ENCODE measurements around the gene SCN3A.

SCN3A gene

DNA sequence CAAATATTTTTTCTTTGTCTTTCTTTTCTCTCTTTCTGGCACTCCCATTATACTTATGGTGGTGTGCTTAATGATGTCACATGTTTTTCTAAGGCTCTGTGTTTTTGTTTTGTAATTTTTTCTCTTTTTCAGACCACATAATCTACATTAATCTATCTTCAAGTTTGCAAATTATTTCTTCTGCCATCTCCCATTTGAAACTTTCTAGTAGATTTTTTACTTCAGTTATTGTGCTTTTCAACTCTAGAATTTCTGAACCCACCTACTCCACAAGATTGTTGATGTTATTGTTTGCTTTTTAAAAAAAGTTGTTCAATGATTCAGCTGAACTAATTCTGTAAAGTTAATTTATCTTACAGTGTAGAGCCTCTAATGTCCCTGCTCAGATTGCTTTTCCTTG lies 121.4 kb downstream of the SCN3A start:
- H3K9ac ChIP-seq: no peak overlapping the region
- H3K36me3 ChIP-seq (ENCODE audit: control insufficient read depth, insufficient read depth, low read length): no peaks in the 10 kb centered on the region
- no peak overlapping the region for H3K27ac ChIP-seq
- no peak overlapping the region for H3K4me2 ChIP-seq (ENCODE audit: low read length)
- H2AFZ ChIP-seq: no peak overlapping the region
- no peaks in the 10 kb centered on the region for H3K9me3 ChIP-seq (ENCODE audit: control insufficient read depth, low read length)
- H3K27me3 ChIP-seq (ENCODE audit: control insufficient read depth, insufficient read depth, low read length): no peaks in the 10 kb centered on the region
- no peak overlapping the region for H3K4me3 ChIP-seq (ENCODE audit: low read depth, low read length)
- H3K79me2 ChIP-seq: no peaks in the 10 kb centered on the region
- TF ChIP-seq, protein P1, sequence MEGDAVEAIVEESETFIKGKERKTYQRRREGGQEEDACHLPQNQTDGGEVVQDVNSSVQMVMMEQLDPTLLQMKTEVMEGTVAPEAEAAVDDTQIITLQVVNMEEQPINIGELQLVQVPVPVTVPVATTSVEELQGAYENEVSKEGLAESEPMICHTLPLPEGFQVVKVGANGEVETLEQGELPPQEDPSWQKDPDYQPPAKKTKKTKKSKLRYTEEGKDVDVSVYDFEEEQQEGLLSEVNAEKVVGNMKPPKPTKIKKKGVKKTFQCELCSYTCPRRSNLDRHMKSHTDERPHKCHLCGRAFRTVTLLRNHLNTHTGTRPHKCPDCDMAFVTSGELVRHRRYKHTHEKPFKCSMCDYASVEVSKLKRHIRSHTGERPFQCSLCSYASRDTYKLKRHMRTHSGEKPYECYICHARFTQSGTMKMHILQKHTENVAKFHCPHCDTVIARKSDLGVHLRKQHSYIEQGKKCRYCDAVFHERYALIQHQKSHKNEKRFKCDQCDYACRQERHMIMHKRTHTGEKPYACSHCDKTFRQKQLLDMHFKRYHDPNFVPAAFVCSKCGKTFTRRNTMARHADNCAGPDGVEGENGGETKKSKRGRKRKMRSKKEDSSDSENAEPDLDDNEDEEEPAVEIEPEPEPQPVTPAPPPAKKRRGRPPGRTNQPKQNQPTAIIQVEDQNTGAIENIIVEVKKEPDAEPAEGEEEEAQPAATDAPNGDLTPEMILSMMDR (IDR thresholded peaks at IDR 0.05): no peak
- H3K4me1 ChIP-seq: no peaks in the 10 kb centered on the region

DNA sequence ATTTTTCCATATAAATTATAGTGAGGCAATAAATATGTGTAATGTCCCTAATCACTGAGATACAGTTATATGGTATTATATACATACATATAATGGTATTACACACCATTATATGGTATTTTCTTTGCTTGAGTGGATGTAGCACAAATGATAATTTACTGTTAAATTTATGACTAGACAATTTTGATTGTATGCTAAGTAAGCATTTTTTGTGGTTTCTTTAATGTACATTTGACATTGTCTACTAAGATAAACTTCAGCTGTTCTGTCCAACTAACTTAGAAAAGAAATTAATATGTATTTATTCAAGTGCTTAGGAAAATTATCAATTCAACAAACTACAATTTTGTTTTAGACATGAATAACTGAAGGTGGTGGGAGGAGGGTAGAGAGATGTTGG lies 122.6 kb downstream of the SCN3A start:
- Histone ChIP-seq H3K4me3 (ENCODE audit: low read depth, low read length) (no peak overlapping the region), H3K79me2 (no peaks in the 10 kb centered on the region), H2AFZ (no peak overlapping the region), H3K4me1 (no peaks in the 10 kb centered on the region), H3K9ac (no peak overlapping the region), H3K27me3 (ENCODE audit: control insufficient read depth, insufficient read depth, low read length) (no peaks in the 10 kb centered on the region), H3K27ac (no peak overlapping the region), H3K4me2 (ENCODE audit: low read length) (no peak overlapping the region), H3K9me3 (ENCODE audit: control insufficient read depth, low read length) (no peaks in the 10 kb centered on the region), H3K36me3 (ENCODE audit: control insufficient read depth, insufficient read depth, low read length) (no peaks in the 10 kb centered on the region)
- TF ChIP-seq, protein P1 (IDR thresholded peaks at IDR 0.05): no peak

DNA sequence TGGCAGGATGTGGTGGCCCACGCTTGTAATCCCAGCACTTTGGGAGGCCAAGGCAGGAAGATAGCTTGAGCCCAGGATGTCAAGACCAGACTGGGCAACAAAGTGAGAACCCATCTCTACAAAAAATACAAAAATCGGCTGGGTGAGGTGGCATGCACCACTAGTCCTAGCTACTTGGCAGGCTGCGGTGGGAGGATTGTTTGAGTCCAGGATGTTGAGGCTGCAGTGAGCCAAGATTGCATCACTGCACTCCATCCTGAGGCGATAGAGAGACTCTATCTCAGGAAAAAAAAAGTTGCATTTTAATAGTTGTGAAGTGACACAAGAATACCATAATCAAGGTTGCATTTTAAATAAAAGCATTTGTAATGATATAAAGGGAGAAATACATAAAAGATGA lies 124.4 kb downstream of the SCN3A start:
- H3K4me3 ChIP-seq (ENCODE audit: low read depth, low read length): no peak overlapping the region
- H3K79me2 ChIP-seq: no peaks in the 10 kb centered on the region
- no peak overlapping the region for H2AFZ ChIP-seq
- TF ChIP-seq, protein P1 (IDR thresholded peaks at IDR 0.05): no peak
- H3K27me3 ChIP-seq (ENCODE audit: control insufficient read depth, insufficient read depth, low read length): no peaks in the 10 kb centered on the region
- H3K4me2 ChIP-seq (ENCODE audit: low read length): no peak overlapping the region
- H3K9ac ChIP-seq: no peak overlapping the region
- H3K27ac ChIP-seq: no peak overlapping the region
- H3K9me3 ChIP-seq (ENCODE audit: control insufficient read depth, low read length): no peaks in the 10 kb centered on the region
- H3K36me3 ChIP-seq (ENCODE audit: control insufficient read depth, insufficient read depth, low read length): no peaks in the 10 kb centered on the region
- no peaks in the 10 kb centered on the region for H3K4me1 ChIP-seq

DNA sequence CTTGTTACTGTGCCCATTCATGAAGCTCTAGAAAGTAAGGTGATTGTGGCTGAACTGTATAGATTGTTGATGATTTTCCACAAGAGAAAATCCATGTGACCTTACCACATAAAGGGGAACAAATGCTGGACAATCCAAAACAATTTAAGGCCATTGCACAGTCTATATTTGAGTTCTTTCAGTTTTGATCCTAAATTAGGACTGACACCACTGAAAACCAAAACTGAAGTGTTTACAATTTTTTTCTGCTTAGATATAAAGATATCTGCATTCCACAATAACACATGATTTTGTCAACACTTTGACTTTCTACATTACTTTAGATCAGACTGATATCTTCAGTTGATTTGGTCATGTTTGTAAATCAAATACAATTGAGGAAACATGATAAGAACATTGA lies 124.9 kb downstream of the SCN3A start:
- TF ChIP-seq, protein P1 (IDR thresholded peaks at IDR 0.05): no peak
- Histone ChIP-seq H3K4me3 (ENCODE audit: low read depth, low read length) (no peak overlapping the region), H3K27ac (no peak overlapping the region), H3K4me1 (no peaks in the 10 kb centered on the region), H3K27me3 (ENCODE audit: control insufficient read depth, insufficient read depth, low read length) (no peaks in the 10 kb centered on the region), H3K79me2 (no peaks in the 10 kb centered on the region), H3K4me2 (ENCODE audit: low read length) (no peak overlapping the region), H2AFZ (no peak overlapping the region), H3K9me3 (ENCODE audit: control insufficient read depth, low read length) (no peaks in the 10 kb centered on the region), H3K36me3 (ENCODE audit: control insufficient read depth, insufficient read depth, low read length) (no peaks in the 10 kb centered on the region), H3K9ac (no peak overlapping the region)

DNA sequence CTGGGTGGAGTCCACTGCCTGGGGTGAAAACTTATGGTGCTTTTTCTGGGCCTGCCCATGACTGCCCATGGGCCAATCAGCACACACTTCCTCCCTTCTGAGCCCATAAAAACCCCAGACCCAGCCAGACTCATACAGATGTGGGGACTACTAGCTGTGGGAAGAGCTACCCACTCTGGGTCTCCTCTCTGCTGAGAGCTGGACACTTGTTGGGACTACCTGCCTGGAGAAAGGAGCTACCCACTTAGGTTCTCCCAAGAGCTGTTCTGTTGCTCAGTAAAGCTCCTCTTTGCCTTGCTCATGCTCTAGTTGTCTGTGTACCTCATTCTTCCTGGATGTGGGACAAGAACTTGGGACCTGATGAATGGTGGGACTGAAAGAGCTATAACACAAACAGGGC lies 129.0 kb downstream of the SCN3A start:
- no peak overlapping the region for H3K9ac ChIP-seq
- H3K4me1 ChIP-seq: no peaks in the 10 kb centered on the region
- no peak overlapping the region for H3K4me3 ChIP-seq (ENCODE audit: low read depth, low read length)
- no peaks in the 10 kb centered on the region for H3K79me2 ChIP-seq
- H3K27ac ChIP-seq: no peak overlapping the region
- TF ChIP-seq, protein P1 (IDR thresholded peaks at IDR 0.05): no peak
- H3K27me3 ChIP-seq (ENCODE audit: control insufficient read depth, insufficient read depth, low read length): no peaks in the 10 kb centered on the region
- no peak overlapping the region for H2AFZ ChIP-seq
- no peaks in the 10 kb centered on the region for H3K9me3 ChIP-seq (ENCODE audit: control insufficient read depth, low read length)
- no peaks in the 10 kb centered on the region for H3K36me3 ChIP-seq (ENCODE audit: control insufficient read depth, insufficient read depth, low read length)
- no peak overlapping the region for H3K4me2 ChIP-seq (ENCODE audit: low read length)
